Astrocyte of the hippocampus (primary cell): ENCODE results near the gene CHD6.
A peak's percentile ranks its signal among the peaks of the same experiment; 100 is the strongest.

Source experiments
- DNase-seq: peaks from one replicate; pipeline ENCODE4 v3.0.0; 2011; ENCODE audit warnings: low read depth, low spot score

CHD6 gene

DNA sequence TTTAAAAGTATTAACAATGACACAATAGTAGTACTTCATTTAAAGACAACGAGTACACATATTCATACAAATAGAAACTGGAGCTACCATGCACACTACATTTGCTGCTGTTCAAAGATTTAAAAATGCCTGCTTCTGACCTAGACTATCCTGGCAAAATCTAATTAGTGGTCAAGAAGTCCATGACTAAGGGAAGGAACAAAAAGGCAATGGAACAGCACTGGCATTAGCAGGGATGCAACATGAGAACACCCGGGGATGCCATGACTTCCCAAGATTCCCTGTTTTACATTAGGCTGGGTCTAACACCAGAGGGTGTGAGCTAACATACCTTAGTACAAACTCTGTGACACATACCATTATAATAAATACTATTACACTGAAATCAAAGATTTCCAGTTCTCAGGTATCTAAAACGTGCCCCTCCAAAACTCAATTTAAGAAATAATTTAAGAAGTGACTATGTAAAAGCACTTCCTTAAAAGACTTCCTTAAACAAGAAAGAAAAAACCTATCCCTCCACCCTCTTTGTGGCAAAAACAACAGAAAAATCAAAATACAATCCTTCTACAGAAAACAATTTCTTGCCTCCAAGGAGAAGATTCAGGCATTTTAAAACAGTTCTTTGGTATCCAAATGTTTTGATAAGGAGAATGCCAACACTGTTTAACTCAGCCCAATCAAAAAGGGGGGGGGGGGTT is 25.5 kb downstream of the CHD6 start:
- no peak for DNase-seq

DNA sequence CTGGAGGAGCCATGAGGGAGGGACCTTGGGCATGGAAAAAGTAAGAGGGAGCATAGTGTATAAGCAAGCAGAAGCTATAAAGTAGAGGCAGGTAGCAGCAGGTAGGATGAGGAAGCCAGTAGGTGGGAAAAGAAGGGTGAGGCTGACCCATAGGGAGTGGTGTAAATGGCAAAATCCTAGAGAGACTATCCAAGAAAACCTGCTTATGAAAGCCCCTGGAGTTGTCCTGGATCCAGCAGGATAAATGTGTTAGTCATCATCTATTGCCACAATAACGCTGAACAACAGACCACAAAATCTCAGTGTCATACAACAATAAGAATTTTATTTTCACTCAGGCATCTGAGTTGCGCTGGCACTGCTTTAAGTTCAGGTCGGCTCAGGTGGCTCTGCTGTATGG is 30.2 kb downstream of the CHD6 start:
- DNase-seq: peak; percentile 64

DNA sequence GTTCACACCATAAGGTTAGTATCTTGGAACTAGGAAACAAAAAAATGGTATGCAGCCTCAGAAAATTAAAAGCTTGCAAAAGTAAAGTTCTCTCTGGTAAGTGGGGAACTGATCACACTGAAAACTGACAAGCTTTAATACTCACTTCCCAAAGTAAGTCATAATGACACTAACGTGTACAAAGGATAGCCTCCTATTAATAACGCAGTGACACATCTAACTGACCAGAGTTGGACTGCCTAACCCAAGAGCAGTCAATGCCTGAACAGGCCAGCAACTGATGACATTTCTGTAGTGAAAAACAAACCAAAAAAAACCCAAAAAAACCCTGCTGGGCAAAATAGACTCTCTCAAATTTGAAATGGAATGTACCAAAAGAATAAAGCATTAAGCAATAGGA is 30.7 kb downstream of the CHD6 start:
- no peak for DNase-seq

DNA sequence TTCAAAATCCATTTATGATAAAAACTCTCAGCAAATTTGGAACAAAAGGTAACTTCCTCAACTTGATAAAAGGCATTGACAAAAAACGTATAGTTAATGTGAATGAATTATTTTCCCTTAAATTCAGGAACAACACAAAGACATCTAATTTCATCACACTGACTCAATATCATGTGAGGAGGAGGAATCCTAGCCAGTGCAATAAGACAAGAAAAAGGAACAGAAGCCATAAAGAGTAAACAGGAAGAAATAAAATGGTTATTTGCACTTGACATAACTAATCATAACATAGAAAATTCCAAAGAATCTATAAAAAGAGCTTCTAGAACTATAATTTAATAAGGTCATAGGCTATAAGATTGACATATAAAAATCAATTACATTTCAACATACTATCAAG is 31.4 kb downstream of the CHD6 start:
- DNase-seq: no peak

DNA sequence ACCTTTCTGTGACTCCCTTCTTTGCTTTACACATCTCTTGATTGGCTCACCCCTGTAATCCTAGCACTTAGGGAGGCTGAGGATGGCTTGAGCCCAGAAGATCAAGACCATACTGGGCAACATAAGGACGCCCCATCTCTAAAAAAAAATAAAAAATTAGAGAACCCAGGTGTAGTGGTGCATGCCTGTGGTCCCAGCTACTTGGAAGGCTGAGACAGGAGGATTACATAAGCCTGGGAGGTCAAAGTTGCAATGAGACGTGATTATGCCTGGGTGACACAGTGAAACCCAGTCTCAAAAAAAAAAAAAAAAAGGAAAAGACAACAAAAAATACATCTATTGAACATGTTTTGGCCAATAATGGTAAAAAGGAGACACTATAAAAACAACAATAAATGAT is 37.8 kb downstream of the CHD6 start:
- no peak for DNase-seq

DNA sequence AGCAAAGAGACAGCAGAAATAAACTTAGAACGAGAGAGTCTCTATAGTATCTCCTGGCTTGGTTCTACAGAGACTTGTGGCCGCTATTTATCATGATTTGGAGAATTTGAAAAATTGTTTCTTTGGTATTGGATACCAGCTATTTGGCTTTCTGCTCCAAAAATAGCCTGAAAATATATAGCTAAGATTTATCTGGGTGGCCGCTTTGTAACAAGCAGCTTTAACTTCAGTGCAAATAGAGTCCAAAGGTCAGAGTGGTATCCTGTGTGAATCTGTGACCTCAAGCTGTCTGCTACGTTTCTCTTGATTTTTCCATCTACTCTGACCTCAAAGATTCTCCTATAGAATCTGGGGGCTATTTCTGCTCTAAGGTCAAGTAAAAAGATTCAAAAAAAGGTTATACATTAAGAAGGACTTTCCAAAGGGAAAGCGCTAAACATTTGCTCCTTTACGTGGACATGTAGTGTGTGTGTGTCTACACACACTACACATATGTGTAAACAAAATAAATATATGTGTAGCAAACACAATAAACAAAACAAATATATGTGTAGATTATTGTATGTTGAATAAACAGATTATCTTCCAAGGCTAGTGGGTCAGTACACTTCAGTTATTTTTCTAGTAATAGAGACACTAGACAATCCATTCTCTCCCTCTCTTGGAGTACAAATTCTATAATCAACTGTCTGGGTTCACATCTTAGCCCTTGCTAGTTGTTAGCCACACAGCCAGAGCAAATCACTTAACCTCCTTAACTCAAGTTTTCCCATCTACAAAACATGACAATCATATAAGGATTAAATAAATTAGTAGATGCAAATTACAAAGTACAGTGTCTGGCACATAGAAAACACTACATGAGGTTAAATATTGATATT is 40.8 kb downstream of the CHD6 start:
- no peak for DNase-seq

DNA sequence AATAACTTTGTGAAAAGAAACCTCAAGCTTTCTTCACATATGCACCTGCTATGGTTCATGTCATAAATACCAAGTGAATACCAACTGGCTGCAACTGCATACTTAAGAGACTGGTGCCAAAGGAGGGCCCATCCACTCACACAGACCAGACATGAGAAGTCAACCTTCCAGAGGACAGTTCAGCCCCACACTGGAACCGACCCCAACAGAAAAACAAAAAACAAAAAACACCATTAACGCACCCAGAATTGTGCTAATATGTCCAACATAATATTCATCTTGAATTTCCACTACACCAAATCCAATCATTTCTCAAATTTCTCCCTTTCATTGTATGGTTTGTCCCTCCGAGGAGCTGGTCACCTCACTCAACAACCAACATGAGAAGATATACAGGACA is 42.8 kb downstream of the CHD6 start:
- DNase-seq: no peak

DNA sequence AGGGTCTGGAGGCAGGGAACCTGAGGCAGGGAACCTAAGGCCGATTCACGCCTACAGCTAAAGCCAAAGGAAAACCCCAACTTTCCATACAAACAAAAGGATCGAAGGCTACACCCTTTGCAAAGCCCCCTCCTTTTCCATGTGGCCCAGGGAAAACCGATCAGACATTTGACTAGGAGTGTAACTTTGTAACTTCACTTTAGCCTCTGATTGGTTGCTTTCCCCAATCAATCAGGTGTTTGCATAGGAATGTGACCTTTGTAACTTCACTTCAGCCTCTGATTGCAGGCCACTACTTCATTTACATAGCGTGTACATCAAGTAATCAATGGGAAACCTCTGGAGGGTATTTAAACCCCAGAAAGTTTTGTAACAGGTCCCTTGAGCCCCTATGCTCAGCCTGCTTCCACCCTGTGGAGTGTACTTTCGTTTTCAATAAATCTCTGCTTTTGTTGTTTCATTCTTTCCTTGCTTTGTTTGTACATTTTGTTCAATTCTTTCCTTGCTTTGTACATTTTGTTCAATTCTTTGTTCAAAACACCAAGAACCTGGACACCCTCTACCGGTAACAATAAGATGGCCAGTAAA is 43.3 kb downstream of the CHD6 start:
- no peak for DNase-seq

DNA sequence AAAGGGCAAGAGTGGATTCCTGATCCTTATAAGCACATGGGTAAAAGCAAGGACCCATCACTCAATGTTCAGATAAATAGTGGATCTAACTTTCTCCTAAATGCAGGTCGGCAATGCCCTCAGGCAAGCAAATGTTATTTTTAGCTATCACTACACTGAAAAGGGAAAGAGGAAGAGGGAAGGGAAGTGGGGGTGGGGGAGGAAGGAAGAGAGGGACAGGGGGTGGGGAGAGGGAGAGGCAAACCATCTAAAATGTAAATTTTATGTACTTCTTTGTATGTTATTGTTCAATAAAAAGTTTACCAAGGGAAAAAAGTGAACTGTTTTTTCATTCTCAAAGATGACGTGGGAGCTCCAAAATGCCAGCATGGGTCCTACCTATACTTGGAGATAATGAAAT is 44.2 kb downstream of the CHD6 start:
- DNase-seq: no peak

DNA sequence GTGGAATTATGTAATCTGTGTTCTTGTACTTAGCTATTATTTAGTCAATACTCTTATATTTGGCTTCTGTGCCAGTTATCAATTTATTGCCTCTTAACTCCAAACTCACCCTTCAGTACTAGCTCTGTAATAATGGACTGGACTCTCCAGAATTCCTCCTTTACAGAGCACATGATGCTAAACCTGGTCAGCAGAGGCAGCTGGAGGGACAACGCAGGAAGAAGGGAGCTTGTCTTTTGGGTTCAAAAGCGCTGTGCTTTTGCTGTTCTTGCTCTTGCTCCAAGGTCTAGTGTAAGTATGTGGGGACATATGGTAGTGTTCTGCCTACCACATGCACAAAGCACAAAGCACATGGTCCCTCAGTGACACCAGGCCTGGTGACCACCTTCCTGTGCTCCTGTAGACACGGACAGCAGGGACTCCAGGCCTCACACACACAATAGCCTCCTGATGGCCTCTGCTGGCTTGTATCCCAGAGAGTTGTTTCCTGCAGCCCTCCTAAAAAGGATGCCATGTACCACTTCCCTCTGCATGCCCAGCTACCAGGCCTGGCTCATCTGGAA is 46.1 kb downstream of the CHD6 start:
- DNase-seq: no peak

DNA sequence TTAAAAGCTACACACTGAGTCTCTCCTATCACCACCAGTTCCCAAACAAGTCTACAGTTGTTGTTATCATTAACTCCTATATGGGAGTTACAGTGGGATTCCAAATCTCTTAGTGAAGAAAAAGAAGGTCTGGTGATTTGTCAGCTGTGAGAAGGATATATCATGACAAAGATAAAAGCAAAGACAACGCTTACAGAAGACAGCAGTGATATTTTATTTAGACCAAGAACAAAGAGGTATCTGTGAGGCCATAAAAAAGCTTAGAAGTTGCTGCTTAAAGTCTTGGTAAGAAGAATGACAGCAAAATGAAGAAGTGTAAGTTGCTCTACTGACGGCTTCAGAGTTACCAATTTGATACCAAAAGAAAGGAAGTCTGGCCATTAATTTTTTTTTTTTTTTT is 47.2 kb downstream of the CHD6 start:
- no peak for DNase-seq

DNA sequence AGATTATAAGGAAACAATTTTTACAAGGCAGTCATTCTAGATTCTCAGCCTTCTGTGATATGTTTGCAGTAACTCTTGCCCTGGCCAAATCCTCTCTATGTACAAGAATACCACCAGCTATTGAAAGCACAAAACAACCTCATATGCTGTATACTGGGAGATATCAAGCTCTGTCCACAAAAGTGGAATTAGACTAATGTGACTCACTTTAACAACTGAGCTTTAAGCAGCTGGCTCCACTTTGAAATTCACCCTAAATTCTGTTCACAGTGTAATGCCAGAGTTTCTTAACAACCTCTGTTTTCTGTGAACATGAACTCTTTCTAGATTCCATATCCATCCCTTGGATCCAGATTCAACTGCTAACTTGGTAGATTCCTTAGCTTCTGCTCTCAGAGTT is 47.6 kb downstream of the CHD6 start:
- DNase-seq: no peak

DNA sequence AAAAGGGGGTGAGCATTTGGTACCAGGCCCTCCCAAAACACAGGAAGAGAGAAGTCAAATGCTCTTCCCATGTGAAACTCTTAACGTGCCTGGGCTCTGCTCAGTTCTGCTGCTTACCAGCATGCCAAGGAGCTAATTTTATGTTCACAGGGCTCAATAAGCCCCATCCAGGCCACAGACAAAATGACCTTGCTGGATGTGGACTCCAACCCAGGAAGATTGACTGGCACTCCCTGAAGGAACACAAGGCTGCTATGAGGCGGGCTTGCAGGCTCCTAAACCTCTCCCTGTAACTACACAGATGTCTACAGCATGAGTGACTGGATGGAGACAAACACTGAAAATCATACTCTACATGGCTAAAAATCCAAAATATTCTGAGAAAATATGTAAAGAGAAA is 50.6 kb downstream of the CHD6 start:
- DNase-seq: no peak

DNA sequence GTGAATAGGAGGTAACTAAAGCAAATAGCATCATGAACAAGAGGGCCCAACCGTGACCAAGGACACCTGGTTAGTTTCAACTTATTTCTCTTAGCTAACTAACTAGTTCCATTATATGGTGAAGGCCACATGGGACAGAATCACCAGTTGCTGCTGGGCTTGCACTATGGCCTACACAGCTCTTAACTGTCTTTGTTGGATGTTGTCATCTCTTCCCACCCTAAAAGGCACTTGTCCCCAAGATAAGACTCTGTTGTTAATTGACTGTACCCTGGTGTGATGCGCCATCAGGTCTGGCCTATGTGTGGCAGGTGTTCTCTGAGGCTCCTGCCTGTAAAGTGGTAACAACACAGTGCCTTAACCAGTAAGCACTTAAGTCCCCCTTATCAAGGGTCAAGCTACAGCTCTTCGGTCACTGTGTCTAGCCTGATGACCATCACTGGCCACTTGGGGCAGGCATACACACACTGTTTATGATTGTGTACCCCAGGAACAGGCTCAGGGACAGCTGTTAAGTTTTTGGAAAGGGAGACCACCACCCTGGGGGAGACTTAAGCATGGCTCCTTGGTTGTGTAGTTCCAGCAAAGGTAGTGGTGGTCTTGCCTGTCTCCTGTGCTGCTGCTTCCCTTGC is 51.2 kb downstream of the CHD6 start:
- DNase-seq: no peak

DNA sequence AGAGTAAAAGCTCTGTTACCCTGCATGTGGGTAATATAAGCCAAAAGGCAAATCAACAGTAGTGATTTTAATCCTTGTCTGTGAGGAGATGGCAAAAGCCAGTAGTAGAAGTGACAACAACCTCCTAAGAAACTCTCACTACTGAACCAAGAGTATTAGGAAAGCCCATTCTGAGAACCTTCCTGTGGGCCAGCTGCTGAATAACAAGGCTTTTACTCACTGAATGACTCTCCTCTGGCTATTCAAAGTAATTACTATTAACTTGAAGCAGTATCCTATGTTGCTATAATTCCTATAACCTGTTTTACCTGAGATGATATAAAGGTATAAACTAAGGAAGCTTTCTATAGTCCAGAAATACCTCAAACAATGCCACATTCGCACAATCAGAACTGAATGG is 55.1 kb downstream of the CHD6 start:
- no peak for DNase-seq

DNA sequence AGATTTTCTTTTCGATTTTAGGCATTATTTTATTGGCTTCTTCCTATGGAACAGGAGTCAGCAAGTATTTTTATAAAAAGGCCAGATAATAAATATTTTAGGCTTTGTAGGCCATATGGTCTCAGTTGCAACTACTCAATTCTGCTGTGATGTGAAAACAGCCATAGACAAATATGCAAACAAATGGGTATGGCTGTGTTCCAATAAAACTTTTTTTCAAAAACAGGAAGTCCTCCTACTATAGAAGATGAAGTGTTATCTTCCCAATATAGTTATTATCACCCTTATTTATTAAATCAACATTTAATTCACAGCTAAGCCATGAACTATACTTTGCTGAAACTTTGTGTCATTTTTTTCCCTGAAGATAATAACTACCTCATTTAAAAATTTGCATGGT is 57.2 kb downstream of the CHD6 start:
- no peak for DNase-seq

DNA sequence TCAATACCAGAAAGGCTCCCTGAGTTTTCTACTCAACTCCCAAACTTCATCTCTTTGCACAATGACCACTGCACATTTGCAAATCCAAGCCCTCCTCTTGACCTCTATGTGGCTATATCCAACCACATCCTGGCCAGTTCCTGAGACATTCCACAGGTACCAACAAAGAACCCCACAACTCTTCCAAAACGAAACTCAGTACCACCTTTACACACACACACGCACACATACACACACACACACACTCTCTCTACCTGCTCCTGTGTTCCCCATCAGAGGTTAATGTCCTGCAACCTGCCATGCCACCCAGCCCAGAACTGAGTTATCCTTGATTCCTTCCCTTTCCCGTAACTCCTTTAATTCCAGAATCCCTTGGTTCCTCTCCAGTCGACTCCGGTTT is 58.5 kb downstream of the CHD6 start:
- DNase-seq: no peak

DNA sequence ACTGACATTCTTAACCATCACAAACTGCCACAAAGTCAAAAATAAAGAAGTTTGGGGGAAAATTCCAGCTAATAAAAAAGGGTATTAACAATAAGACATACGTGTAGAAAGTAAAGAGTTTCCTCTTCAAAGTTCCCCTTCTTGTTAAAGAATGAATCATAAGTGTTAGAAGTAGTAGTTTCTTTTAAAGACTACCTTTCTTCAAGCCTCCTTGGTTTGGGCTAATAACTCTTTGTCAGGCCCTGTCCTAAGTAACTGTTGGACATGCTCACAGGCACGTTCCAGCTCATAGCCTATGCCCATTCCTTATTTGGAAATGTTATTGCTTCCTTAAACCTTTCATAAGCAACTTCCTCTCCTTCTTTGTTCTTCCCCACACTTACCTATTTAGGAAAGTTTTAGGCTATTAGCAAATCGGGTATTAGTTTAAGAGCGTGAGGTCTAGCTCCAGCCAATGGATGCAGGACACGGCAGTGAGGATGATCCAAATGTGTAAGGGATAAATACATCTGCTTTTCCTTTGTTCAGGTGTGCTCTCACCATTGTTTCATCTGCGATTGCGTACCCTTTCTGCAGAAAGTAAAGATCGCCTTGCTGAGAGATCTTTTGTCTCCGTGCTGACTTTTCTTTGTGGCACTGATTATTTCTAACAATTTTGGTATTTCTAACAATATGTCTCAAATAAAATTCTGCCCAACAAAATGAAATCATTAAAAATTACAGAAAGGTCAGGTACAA is 64.9 kb downstream of the CHD6 start:
- DNase-seq: no peak

DNA sequence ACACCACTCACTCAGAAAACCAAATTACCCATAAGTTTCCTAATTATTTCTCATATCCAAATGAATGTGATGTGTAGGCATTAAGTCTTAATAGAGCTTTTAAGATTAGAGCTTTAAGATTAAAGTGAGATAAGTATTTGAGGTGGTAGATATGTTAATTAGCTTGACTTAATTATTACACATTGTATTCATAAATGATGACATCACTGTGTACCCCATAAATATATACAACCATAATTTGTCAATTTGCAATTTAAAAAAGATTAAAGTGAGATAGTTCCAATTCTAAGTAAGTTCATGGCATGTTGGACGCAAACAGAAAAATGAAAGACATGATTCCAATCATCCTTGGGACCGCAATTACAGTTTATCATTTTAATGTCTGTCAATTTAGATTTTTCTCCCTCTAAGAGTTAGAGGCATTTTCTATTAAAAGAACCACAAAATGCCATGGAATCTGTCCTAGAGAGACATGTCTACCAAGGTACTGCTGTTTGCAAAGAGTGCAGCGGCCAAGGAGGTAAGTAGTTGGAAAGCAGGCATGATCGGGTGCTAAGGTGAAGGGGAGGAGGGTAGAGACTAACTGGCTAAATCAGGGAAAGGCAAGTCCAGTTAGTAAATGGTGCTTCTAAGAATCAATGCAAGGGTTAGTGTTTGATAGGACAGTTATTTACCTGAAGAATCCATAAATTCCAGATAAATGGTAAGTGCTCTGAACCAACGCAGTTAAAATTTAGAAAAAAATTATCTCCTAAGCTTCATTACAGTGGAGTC is 65.7 kb downstream of the CHD6 start:
- no peak for DNase-seq

DNA sequence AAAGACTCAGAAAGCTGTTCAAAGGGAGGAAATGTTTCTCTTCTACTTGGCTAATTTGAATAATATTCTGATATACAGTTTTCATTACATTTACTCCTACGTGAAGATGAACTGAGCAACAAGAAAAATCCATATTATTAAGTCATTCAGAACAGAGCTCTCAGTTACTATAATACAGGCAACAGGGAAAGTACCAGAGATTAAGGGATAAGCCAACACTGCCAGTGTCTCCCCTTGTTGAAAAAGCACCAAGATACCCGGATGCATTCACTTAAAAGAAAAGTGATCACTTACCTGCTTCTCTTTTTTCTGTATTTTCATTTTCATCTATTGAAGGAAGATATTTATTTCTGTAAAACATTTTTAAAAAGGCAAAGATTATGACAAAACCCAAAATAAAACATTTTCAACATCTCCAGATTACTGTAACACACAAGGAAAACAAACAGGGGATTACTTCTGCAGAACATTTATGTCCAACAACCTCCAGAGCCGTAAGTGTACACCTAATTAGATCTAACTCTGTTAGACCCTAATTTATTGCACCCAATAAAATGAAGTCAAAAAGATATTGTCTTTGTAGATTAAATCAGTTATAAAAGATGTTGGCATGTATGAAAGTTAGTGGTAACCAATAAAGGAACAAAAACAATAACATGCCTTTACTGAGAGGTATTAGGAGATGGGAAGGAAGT is 67.0 kb downstream of the CHD6 start:
- DNase-seq: no peak
